ENCODE measurements around the gene DVL3.

DNA sequence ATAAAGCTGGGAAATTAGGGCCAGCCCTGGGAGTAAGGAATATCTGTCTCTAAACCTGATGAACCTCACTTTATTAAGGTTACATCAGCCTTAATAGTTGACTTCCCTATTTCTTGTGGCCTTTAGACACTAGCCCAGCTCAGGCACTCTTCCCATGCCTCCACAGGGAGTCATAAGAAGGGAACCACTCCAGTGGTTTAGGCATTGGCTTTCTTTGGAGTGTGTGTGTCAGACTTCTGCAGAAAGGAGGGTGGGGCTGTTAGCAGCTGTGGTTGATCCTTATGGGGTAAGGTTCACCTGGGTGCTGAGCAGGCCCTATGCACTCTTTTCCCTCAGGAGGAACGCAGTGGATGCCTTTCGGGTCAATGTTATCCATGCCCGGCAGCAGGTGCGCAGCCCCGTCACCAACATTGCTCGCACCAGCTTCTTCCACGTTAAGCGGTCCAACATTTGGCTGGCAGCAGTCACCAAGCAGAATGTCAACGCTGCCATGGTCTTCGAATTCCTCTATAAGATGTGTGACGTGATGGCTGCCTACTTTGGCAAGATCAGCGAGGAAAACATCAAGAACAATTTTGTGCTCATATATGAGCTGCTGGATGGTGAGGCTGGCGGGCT is 23.5 kb downstream of the DVL3 start:
- TF ChIP-seq, protein P1, sequence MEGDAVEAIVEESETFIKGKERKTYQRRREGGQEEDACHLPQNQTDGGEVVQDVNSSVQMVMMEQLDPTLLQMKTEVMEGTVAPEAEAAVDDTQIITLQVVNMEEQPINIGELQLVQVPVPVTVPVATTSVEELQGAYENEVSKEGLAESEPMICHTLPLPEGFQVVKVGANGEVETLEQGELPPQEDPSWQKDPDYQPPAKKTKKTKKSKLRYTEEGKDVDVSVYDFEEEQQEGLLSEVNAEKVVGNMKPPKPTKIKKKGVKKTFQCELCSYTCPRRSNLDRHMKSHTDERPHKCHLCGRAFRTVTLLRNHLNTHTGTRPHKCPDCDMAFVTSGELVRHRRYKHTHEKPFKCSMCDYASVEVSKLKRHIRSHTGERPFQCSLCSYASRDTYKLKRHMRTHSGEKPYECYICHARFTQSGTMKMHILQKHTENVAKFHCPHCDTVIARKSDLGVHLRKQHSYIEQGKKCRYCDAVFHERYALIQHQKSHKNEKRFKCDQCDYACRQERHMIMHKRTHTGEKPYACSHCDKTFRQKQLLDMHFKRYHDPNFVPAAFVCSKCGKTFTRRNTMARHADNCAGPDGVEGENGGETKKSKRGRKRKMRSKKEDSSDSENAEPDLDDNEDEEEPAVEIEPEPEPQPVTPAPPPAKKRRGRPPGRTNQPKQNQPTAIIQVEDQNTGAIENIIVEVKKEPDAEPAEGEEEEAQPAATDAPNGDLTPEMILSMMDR (IDR thresholded peaks at IDR 0.05; ENCODE audit: low read length): no peak
- TF ChIP-seq EZH2 (IDR thresholded peaks at IDR 0.05; ENCODE audit: borderline replicate concordance, low read length): no peak

Data from OCI-LY1 (cell line).